Medulla oblongata (tissue), 1 donor: ENCODE data around the gene BRD9.
A peak's percentile ranks its signal among the peaks of the same experiment; 100 is the strongest.
"Not testable (repeated sequence)": the region's sequence is repeated elsewhere in the genome, so short reads cannot be mapped to it uniquely, and the experiment has no call there.

Experiments used
- DNase-seq: peaks from one replicate; pipeline ENCODE4 v3.0.0-alpha.2; 2015; ENCODE audit errors: extremely low spot score

The BRD9 gene

GRCh38 chr5:845031-845675 is 47.4 kb downstream of the BRD9 start:
- peak; percentile 1 for DNase-seq

- peak; percentile 1 for DNase-seq
Measured at GRCh38 chr5:844426-844825, 48.2 kb downstream of the BRD9 start.

- peak; percentile 0 for DNase-seq
Measured at GRCh38 chr5:843926-844325, 48.7 kb downstream of the BRD9 start.

DNA sequence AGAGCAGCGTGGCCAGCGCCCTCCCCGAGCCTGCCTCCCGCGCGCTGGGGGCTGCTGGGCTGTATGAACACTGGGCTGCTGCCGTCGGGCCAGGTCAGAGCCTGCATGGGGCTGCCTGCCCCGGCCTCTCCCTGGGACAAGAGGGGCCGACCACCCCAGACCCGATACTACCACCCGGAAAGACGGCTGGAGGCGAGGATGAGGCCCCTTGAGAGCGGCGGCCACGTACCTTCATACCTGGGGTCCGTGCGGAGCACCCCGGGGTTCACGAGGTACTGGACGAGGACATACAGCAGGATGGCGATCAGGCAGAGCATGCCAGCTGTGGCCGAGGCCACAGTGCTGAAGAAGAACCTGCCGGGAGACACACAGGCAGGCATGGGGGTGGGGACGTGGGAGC is 49.2 kb downstream of the BRD9 start:
- peak; percentile 0 for DNase-seq

GRCh38 chr5:842402-843221 is 50.0 kb downstream of the BRD9 start:
- DNase-seq: peak; percentile 0

- DNase-seq: peak; percentile 1
Measured at GRCh38 chr5:841531-842401, 50.8 kb downstream of the BRD9 start.

GRCh38 chr5:840974-841435 is 51.6 kb downstream of the BRD9 start:
- DNase-seq: not testable (repeated sequence)

GRCh38 chr5:840118-840973 is 52.3 kb downstream of the BRD9 start:
- peak; percentile 1 for DNase-seq

DNA sequence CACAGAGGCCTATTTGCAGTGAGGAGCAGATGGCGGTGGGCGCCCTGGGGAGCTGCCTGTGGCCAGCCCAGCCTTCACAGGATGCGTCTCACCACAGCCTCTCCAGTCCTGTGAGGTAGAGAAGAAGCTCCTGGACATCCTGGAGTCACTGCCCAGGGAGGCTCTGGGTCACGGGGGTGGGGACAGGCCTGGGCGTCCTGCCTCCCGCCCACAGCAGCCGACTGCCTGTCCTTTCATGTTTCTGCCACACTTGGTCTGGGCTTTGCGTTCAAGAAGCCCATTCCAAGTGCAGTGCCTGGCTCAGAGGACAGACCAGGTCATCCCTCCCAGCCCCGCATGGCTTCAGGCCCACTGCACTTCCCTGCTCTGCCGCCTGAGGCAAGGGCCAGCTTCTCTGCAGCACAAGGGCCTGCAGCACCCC is 54.2 kb downstream of the BRD9 start:
- not testable (repeated sequence) for DNase-seq

DNA sequence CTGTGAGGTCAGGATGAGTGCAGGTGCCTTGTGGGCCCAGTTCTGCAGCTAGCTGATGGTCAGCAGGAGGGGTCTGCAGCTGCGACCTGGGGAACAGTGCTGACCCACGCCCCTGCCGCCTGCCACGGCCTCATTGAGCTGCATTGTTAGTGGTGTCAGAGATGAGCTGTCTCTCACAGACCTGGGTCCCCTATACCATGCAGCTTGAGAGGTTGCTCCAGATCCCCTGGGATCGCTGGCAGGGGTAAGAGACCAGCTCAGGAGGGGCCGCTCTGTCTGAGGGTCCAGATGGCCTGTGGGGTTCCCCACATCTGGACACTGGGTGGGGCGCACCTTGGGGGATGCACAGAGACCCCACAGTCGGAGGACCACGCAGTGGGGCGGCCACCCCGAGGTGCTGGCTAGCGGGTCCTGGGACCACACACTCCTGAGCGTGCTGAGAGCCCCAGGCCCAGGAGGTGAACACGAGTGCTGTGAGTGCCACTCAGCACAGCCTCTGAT is 54.9 kb downstream of the BRD9 start:
- DNase-seq: not testable (repeated sequence)

- DNase-seq: not testable (repeated sequence)
Measured at GRCh38 chr5:835933-836612, 56.5 kb downstream of the BRD9 start.

DNA sequence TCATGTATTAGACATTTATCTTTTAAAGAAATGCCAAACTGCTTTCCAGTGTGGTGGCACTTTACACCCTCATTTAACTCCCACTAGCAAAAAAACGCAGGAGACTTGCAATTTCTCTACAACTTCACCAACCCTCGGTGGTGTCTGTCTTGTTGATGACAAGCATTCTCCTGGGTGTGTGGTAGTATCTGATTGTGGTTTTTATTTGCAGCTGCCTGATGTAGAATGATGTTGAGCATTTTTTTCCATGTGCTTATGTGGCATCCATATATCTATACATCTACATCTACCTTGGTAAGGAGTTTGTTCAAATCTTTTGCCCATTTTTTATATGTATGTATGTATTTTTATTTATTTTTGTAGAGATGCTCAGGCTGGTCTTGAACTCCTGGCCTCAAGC is 58.6 kb downstream of the BRD9 start:
- DNase-seq: not testable (repeated sequence)

DNA sequence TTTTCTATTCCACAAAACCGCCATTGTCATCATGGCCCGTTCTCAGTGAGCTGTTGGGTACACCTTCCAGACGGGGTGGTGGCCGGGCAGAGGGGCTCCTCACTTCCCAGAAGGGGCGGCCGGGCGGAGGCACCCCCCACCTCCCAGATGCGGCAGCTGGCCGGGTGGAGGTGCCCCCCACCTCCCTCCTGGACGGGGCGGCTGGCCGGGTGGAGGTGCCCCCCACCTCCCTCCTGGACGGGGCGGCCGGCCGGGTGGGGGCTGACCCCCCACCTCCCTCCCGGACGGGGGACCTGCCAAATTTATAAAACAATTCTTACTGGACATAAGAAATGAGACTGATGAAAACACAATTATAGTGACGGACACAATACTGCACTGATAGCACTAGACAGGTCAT is 64.4 kb downstream of the BRD9 start:
- DNase-seq: not testable (repeated sequence)

GRCh38 chr5:825544-825943 is 67.1 kb downstream of the BRD9 start:
- DNase-seq: not testable (repeated sequence)

DNA sequence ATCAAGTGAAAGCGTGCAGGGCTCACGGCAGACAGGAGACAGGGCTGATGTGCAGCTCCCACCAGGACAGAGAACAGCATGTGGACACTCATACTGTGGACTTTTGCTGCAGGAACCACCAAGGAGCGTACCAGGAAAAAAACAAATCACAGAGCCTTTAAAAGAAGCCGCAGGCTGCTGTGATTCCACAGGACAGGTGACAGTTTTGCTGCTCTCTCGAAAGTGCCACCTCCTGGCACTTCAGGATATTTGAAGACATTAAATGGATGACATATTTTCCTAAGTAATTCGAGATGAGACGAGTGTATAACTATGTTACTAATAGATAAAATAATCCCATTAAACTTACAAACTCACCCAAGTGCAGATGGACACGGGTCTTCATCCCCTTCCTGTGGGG is 71.1 kb downstream of the BRD9 start:
- no peak for DNase-seq

DNA sequence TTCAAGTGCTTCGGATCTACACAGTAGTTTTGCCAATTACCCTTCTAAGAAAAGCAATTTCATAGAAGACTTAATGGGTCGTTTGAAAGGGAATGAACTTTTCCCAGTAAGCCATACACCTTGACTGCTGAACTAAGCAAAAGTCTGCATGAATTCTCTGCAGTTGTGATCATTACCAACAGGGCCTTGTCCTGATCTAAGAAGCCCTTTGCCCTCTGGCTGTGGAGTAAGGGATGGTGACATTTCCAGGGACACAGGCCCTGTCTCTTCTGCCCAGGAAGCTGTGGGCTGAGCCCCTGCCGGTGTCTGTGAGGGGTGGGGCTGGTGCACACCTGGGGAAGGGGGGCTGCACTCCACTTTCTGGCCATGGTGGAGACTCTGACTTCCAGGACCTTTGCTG is 72.4 kb downstream of the BRD9 start:
- DNase-seq: no peak

- DNase-seq: no peak
Measured at GRCh38 chr5:819078-819477, 73.5 kb downstream of the BRD9 start.

DNA sequence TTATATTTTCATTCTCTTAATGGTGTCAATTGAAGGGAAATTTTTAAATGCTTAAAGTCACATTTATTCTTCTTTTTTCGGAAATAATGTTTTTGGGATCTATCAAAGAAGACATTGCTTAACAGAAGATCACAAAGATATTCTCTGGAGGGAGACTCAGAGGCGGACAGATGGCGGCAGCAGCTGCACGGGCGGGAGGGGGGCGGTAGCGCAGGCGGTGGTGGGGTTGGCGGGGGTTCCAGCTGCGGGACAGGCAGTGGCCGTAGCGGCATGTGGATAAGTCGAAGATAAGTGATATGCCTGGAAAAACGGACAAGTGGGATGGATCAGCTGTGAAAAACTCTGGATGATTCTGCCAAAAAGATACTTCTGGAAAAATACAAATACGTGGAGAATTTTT is 76.4 kb downstream of the BRD9 start:
- DNase-seq: no peak

- no peak for DNase-seq
Measured at GRCh38 chr5:815449-815848, 77.2 kb downstream of the BRD9 start.
